ENCODE results near the gene TIAL1. TPM values are rescaled to one million over a fixed set of nuclear protein-coding genes. Genes with fewer than 3 reads are reported as not detected.
A peak's percentile ranks its signal among the peaks of the same experiment; 100 is the strongest.

Gene TIAL1
- total RNA-seq, 1 experiment from 2014 or later = 120 TPM

GRCh38 chr10:119549247-119549999 lies 47.3 kb downstream of the TIAL1 start:
- no peak for DNase-seq
- Histone ChIP-seq H3K9me3 (ENCODE audit: low read length) (no peaks in the 10 kb centered on the region), H2AFZ (ENCODE audit: low read length) (no peak overlapping the region), H3K4me2 (ENCODE audit: low read depth, low read length, poor library complexity, severe bottlenecking) (no peak overlapping the region), H3K36me3 (ENCODE audit: insufficient read depth, low read length) (no peaks in the 10 kb centered on the region), H3K9ac (ENCODE audit: low read length) (no peak overlapping the region), H3K9me2 (replicated peaks; ENCODE audit: insufficient read depth, low read length) (no peaks in the 10 kb centered on the region), H3K79me2 (ENCODE audit: low read length) (no peaks in the 10 kb centered on the region), H4K20me1 (ENCODE audit: insufficient read depth, low read depth, low read length) (no peaks in the 10 kb centered on the region), H3K4me3 (ENCODE audit: low read length) (no peak overlapping the region), H3K27ac (ENCODE audit: low read length) (no peak overlapping the region), H3K27me3 (ENCODE audit: low read length) (no peaks in the 10 kb centered on the region), H3K4me1 (ENCODE audit: low read length) (peaks cover 14% of the 10 kb centered on the region)

- DNase-seq = no peak
- no peak overlapping the region for H3K9ac ChIP-seq (ENCODE audit: low read length)
- no peaks in the 10 kb centered on the region for H3K9me2 ChIP-seq (replicated peaks; ENCODE audit: insufficient read depth, low read length)
- H3K4me3 ChIP-seq (ENCODE audit: low read length) = no peak overlapping the region
- H3K27ac ChIP-seq (ENCODE audit: low read length) = no peak overlapping the region
- no peaks in the 10 kb centered on the region for H3K36me3 ChIP-seq (ENCODE audit: insufficient read depth, low read length)
- no peak overlapping the region for H2AFZ ChIP-seq (ENCODE audit: low read length)
- H3K4me2 ChIP-seq (ENCODE audit: low read depth, low read length, poor library complexity, severe bottlenecking) = no peak overlapping the region
- H3K4me1 ChIP-seq (ENCODE audit: low read length) = peaks cover 31% of the 10 kb centered on the region
- H4K20me1 ChIP-seq (ENCODE audit: insufficient read depth, low read depth, low read length) = no peaks in the 10 kb centered on the region
- H3K9me3 ChIP-seq (ENCODE audit: low read length) = no peaks in the 10 kb centered on the region
- H3K79me2 ChIP-seq (ENCODE audit: low read length) = peaks cover 10% of the 10 kb centered on the region
- H3K27me3 ChIP-seq (ENCODE audit: low read length) = no peaks in the 10 kb centered on the region
These were observed 50.8 kb downstream of the TIAL1 start for GRCh38 chr10:119546009-119546408.

DNA sequence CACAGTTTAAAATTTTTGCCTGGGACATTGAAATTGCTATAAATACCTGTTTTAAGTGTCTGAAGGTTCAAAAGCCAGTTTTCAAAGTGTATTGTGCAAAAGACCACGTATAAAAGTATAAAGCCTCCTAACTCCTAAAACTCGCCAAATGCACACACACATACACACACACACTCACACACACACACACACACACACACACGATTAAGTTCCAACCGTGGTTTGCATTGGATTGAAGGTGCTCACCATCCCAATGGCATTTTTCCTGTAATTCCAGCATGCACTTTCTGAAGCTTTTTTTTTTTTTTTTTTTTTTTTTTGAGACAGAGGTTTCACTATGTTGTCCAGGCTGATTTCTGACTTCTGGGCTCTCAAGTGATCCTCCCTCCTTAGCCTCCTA lies 51.5 kb downstream of the TIAL1 start:
- H3K27me3 ChIP-seq (ENCODE audit: low read length) = no peaks in the 10 kb centered on the region
- no peak overlapping the region for H3K9ac ChIP-seq (ENCODE audit: low read length)
- H3K9me2 ChIP-seq (replicated peaks; ENCODE audit: insufficient read depth, low read length) = no peaks in the 10 kb centered on the region
- H3K4me3 ChIP-seq (ENCODE audit: low read length) = no peak overlapping the region
- H3K4me1 ChIP-seq (ENCODE audit: low read length) = peaks cover 38% of the 10 kb centered on the region
- H2AFZ ChIP-seq (ENCODE audit: low read length) = no peak overlapping the region
- H3K27ac ChIP-seq (ENCODE audit: low read length) = no peak overlapping the region
- H4K20me1 ChIP-seq (ENCODE audit: insufficient read depth, low read depth, low read length) = no peaks in the 10 kb centered on the region
- peaks cover 17% of the 10 kb centered on the region for H3K79me2 ChIP-seq (ENCODE audit: low read length)
- H3K36me3 ChIP-seq (ENCODE audit: insufficient read depth, low read length) = no peaks in the 10 kb centered on the region
- H3K9me3 ChIP-seq (ENCODE audit: low read length) = no peaks in the 10 kb centered on the region
- no peak overlapping the region for H3K4me2 ChIP-seq (ENCODE audit: low read depth, low read length, poor library complexity, severe bottlenecking)
- DNase-seq = no peak

DNA sequence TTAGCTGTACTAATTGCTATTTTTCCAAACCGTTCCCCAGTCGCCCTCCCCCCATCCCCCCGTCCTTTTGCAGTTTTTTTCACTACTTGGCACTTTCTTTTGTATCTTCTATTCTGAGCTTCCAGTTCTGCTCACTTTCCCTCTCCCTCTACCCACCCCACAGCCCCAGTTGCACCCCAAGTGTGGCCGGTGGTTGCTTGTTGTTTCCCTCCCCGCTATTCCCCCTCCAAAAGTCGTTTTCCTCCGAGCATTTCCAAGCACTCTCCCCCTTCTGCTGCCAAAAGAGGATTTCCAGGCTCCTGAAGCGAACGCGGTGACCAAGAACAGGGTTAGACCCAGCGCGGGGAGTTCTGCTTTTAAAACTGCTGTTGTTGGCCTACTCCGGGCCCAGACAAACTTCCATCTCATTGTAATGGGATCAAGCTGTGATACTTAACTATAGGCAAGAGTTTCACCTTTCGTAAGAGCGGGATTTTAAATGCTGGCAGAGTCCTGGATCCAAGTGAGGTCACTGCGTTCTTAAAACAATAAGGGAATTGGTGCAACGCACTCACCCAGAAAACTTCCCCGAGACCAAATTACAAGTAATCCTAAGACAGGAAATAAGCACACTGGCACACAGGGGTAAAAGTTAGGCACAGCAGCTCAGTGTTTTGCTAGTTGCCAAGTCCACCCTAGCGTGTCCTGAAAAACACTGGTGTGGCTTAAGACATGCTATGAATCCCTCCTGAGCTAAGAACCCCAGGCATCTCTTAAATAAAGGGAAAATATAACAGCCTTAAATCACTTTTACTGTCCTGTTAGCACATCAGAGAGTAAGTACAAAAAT lies 52.7 kb downstream of the TIAL1 start:
- Histone ChIP-seq H3K9me3 (ENCODE audit: low read length) (no peaks in the 10 kb centered on the region), H3K4me3 (ENCODE audit: low read length) (no peak overlapping the region), H2AFZ (ENCODE audit: low read length) (0 out of 2 replicates have a peak overlapping the region, but pooled peaks have one; percentile 86), H3K4me1 (ENCODE audit: low read length) (peaks cover 51% of the 10 kb centered on the region), H3K79me2 (ENCODE audit: low read length) (peaks cover 29% of the 10 kb centered on the region), H3K27me3 (ENCODE audit: low read length) (no peaks in the 10 kb centered on the region), H3K36me3 (ENCODE audit: insufficient read depth, low read length) (no peaks in the 10 kb centered on the region), H3K27ac (ENCODE audit: low read length) (no peak overlapping the region), H4K20me1 (ENCODE audit: insufficient read depth, low read depth, low read length) (0 out of 2 replicates have a peak, but pooled peaks cover 6% of the 10 kb centered on the region), H3K9ac (ENCODE audit: low read length) (peak overlapping the region; percentile 78), H3K4me2 (ENCODE audit: low read depth, low read length, poor library complexity, severe bottlenecking) (peak overlapping the region; percentile 78), H3K9me2 (replicated peaks; ENCODE audit: insufficient read depth, low read length) (no peaks in the 10 kb centered on the region)
- no peak for DNase-seq

DNA sequence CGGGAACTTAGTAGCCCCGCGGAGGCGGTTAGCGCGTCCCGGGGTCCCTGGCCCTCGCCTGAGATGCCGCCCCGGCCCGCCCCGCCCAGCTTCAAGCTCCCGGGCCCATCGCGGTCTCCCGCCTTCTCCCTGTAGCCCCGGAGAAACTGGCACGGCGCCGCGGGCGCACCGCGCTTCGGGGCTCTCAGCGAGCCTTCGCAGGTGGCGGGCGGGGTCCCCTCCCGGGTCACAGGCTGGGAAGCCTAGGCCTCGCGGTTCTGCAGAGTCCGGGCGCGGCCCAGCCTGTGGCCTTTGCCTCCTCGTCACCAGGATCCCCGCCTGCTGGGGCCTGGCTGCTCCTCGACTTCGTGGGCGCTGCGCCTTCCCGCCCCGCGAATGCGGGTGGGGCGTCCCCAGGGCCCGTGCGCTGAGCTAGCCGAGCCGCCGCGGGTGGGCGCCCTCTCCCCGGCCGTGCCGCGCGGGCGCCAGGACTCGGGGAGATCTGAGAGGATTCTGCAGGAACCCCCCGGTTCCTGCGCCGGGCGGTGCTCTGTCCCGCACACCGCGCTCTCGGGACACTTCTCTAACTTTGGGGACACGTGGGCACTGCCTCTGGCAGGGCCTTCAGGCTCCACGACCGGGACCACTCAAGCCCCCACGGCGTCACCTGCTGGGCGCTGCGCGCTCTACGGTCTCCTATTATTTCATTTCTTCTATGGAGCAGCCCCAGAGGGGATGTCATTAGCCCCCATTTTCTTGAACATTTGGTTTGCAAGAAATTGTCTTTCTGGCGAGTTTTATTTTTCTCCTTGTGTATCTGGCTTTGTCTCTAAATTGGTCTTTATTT lies 53.6 kb downstream of the TIAL1 start:
- Histone ChIP-seq H3K4me2 (ENCODE audit: low read depth, low read length, poor library complexity, severe bottlenecking) (peak overlapping the region; percentile 78), H3K27ac (ENCODE audit: low read length) (0 out of 2 replicates have a peak overlapping the region, but pooled peaks have one; percentile 33), H3K36me3 (ENCODE audit: insufficient read depth, low read length) (no peaks in the 10 kb centered on the region), H3K4me3 (ENCODE audit: low read length) (peak overlapping the region; percentile 79), H3K9me3 (ENCODE audit: low read length) (no peaks in the 10 kb centered on the region), H3K9me2 (replicated peaks; ENCODE audit: insufficient read depth, low read length) (no peaks in the 10 kb centered on the region), H3K79me2 (ENCODE audit: low read length) (peaks cover 38% of the 10 kb centered on the region), H2AFZ (ENCODE audit: low read length) (peak overlapping the region; percentile 86; the same call in 1 of the 2 replicates), H4K20me1 (ENCODE audit: insufficient read depth, low read depth, low read length) (0 out of 2 replicates have a peak, but pooled peaks cover 7% of the 10 kb centered on the region), H3K9ac (ENCODE audit: low read length) (peak overlapping the region; percentile 78), H3K27me3 (ENCODE audit: low read length) (no peaks in the 10 kb centered on the region), H3K4me1 (ENCODE audit: low read length) (peaks cover 59% of the 10 kb centered on the region)
- DNase-seq = peak; percentile 89

DNA sequence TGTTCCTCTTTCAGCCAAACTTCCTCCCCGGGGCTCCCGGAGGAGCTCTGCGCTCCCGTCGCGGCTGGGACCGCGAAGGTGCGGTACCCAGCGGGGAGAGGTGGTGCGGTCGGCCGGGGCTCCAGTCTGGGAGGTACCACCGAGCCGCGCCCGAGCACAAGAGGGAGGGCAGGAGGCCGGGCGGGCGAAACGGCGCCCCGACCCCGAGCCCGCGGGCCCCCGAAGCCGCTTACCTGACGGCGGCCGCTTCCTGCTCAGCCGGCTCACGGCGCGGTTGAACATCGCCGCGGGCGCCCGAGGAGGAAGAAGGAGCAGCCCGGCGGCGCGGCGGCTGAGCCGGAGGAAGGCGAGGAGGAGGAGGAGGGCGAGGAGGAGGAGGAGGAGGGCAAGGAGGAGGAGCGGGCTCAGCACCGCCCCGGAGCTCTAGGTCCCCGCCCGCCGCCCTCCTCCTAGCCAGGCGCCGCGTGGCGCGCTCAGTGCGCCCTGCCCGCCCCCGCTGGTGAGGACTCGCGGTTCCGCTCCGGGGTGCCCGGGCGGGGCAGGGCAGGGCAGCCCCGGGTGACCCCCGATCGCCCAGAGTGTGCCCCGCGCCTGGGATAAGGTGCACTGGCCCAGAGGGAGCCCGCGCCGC lies 54.3 kb downstream of the TIAL1 start, which contains the start of gene RGS10:
Gene RGS10 (minus strand): TSS at position 363 of the 631 bp plus-strand sequence. CDS start 81 bp downstream, at position 282.
- peak within 1 kb of the TSS; percentile 86; the same call in 1 of the 2 replicates for H2AFZ ChIP-seq (ENCODE audit: low read length)
- peak; percentile 96 for DNase-seq
- no peaks in the 10 kb centered on the region for H3K9me2 ChIP-seq (replicated peaks; ENCODE audit: insufficient read depth, low read length)
- peak within 1 kb of the TSS; percentile 78 for H3K9ac ChIP-seq (ENCODE audit: low read length)
- no peaks in the 10 kb centered on the region for H3K27me3 ChIP-seq (ENCODE audit: low read length)
- H3K79me2 ChIP-seq (ENCODE audit: low read length) = peaks cover 45% of the 10 kb centered on the region
- 0 out of 2 replicates have a peak, but pooled peaks cover 7% of the 10 kb centered on the region for H4K20me1 ChIP-seq (ENCODE audit: insufficient read depth, low read depth, low read length)
- H3K4me2 ChIP-seq (ENCODE audit: low read depth, low read length, poor library complexity, severe bottlenecking) = peak within 1 kb of the TSS; percentile 78
- H3K27ac ChIP-seq (ENCODE audit: low read length) = peak within 1 kb of the TSS; percentile 43; the same call in 1 of the 2 replicates
- H3K36me3 ChIP-seq (ENCODE audit: insufficient read depth, low read length) = no peaks in the 10 kb centered on the region
- H3K4me3 ChIP-seq (ENCODE audit: low read length) = peak within 1 kb of the TSS; percentile 79
- peaks cover 61% of the 10 kb centered on the region for H3K4me1 ChIP-seq (ENCODE audit: low read length)
- no peaks in the 10 kb centered on the region for H3K9me3 ChIP-seq (ENCODE audit: low read length)

DNA sequence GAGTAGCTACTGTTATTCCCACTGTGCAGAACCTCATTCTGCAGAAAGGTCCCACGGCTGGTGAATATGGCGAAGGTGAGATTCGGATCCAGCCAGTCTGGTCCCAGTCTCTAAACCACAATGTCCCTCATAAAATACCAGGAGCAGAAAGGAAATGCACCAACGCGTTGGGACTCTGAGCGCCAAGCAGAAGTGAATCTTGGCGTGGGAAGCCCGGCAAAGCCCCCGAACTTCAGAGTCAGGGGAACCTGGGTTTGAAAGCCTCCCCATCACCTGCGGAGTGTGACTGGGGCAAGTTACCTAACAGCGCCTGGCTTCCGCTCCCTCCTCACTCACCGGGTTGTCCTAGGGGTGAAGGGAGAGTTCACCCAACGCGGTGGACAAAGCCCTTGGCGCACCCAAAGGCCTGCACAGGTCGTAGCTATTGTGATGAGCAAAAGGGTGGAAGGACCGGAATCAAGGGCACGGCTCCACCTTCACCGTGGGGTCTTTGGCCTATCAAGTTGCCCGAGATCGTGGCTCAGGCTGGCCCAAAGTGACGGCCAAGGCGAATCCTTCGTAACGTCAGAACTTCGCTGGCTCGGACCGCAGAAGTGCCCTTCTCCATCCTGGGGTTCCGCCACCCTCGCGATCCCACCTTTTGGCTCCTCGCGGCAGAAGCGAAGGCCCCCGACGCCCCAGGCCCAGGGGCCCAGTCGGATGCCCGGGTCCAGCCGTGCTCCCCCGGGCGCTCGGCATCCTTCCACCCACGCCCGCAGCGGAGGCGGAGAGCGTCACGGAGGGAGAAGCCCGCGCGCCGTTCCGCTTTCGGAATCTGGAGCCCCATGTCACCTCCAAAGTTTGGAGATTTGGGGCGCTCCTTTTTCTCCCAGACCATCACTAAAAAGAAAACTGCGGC lies 55.1 kb downstream of the TIAL1 start:
- peak; percentile 77 for DNase-seq
- Histone ChIP-seq H3K27ac (ENCODE audit: low read length) (peak overlapping the region; percentile 43; the same call in 1 of the 2 replicates), H3K79me2 (ENCODE audit: low read length) (peaks cover 51% of the 10 kb centered on the region), H3K4me1 (ENCODE audit: low read length) (peaks cover 59% of the 10 kb centered on the region), H3K9ac (ENCODE audit: low read length) (peak overlapping the region; percentile 78), H3K9me3 (ENCODE audit: low read length) (no peaks in the 10 kb centered on the region), H3K4me2 (ENCODE audit: low read depth, low read length, poor library complexity, severe bottlenecking) (peak overlapping the region; percentile 78), H3K9me2 (replicated peaks; ENCODE audit: insufficient read depth, low read length) (no peaks in the 10 kb centered on the region), H4K20me1 (ENCODE audit: insufficient read depth, low read depth, low read length) (0 out of 2 replicates have a peak, but pooled peaks cover 7% of the 10 kb centered on the region), H3K27me3 (ENCODE audit: low read length) (no peaks in the 10 kb centered on the region), H3K4me3 (ENCODE audit: low read length) (peak overlapping the region; percentile 79), H2AFZ (ENCODE audit: low read length) (peak overlapping the region; percentile 77; the same call in 1 of the 2 replicates), H3K36me3 (ENCODE audit: insufficient read depth, low read length) (no peaks in the 10 kb centered on the region)

Data from Karpas-422 (cell line).